Adrenal gland (tissue), 12 donors: ENCODE results near the gene P4HTM. TPM values are rescaled to one million over a fixed set of nuclear protein-coding genes. Genes with fewer than 3 reads are reported as not detected.

Experiments used
- DNase-seq, 7 donors: peaks; one replicate each; pipeline ENCODE4 v3.0.0-alpha.2; 2019 to 2020
- H3K27ac ChIP-seq, 5 donors: fragments of 200-600 bp; sonication (generic) in 4 of 5; 1 replicate in 3 of 5; 2 replicates in 2 of 5; pipeline versions ENCODE4 v1.5.1 to v1.8.0; 2016 to 2020; ENCODE audit warnings: mild to moderate bottlenecking in 1 of 5
- H3K27me3 ChIP-seq: fragments of 200-600 bp; 2 replicates; pipeline ENCODE4 v1.8.0; 2021
- H3K36me3 ChIP-seq, 2 donors: fragments of 200-600 bp; replicated peaks in 1 of 2; 1 replicate in 1 of 2; 2 replicates in 1 of 2; pipeline versions ENCODE4 v1.5.1 to v1.8.0; 2018 to 2022
- H3K4me1 ChIP-seq, 2 donors: fragments of 200-600 bp; replicated peaks in 1 of 2; 1 replicate in 1 of 2; 2 replicates in 1 of 2; pipeline versions ENCODE4 v1.5.1 to v1.8.0; 2018 to 2021
- H3K4me3 ChIP-seq, 4 donors: fragments of 200-600 bp; sonication (generic) in 3 of 4; one replicate each; pipeline ENCODE4 v1.5.1; 2016 to 2018
- H3K9me3 ChIP-seq, 3 donors: fragments of 200-600 bp; sonication (generic) in 1 of 3; replicated peaks in 1 of 3; 1 replicate in 2 of 3; 2 replicates in 1 of 3; pipeline versions ENCODE4 v1.5.1 to v1.8.0; 2016 to 2021
- CTCF ChIP-seq, 6 experiments: fragments of 450-650 bp in 4 of 6; fragments of 200-600 bp in 2 of 6; sonication (generic) in 1 of 6; IDR thresholded peaks; 1 replicate in 5 of 6; 2 replicates in 1 of 6; pipeline versions ENCODE4 v1.5.1 to v1.8.0; 2016 to 2021; ENCODE audit warnings: antibody characterized with exemption in 6 of 6, mild to moderate bottlenecking in 2 of 6, moderate library complexity in 1 of 6
- POLR2A ChIP-seq, 2 donors: fragments of 450-650 bp; IDR thresholded peaks; one replicate each; pipeline ENCODE4 v1.6.1; 2017; ENCODE audit warnings: antibody characterized with exemption in 2 of 2, mild to moderate bottlenecking in 2 of 2, moderate library complexity in 1 of 2
- WGBS, 4 donors: extraction: QIAGEN DNeasy Blood & Tissue Kit in 2 of 4; methylation state at CpG; one replicate each; pipeline versions ENCODE4 v1.1.5 to v1.1.7; 2013 to 2017; 5-methylcytosine and 5-hydroxymethylcytosine counted together
- intact Hi-C, 2 donors: fragments of 100-400 bp; cut with DNase I; formaldehyde crosslinking; loops; one replicate each; pipeline versions ENCODE4 v1.14.1 to v1.15.0; 2022 to 2023
- polyA plus RNA-seq, 3 donors: library from polyadenylated mRNA; stranded (reverse); fragments of 200-250 nt in 2 of 3; fragments of 350-450 nt in 1 of 3; fragmentation: Illumina TruSeq in 1 of 3; extraction: RNeasy Lipid Tissue Mini Kit (QIAGEN cat#74804) in 1 of 3; gene quantifications; one replicate each; pipeline ENCODE4 v1.2.3, GENCODE V29; 2013 to 2014
- total RNA-seq, 9 donors: library from RNA; depleted of rRNA in 4 of 9; stranded (reverse); fragments of >200 nt in 4 of 9; fragments of 120-200 nt in 1 of 9; fragmentation: NEBNext Ultra II Directional in 1 of 9; extraction: Animal tissue kit (Norgen Biotek cat#: 25700) in 1 of 9; gene quantifications; one replicate each; pipeline versions ENCODE4 v1.1.0 to v1.2.4, GENCODE V29; 2013 to 2023
- donor health status: healthy with polysubstance abuse.
- donor health status: Bipolar disorder and iron deficiency.
- donor health status: DM: yes; HTN: yes; CAD: no.
- donor health status: DM: no; HTN: no; CAD: no.
- donor health status: DM: no; HTN: no; CAD: no.
- donor health status: DM: yes; HTN: yes; CAD: no.

P4HTM gene
- total and polyA plus RNA-seq, 12 donors: 26.6 to 174 (median 102) TPM

GRCh38 chr3:49020330-49021212, 30.5 kb downstream of the P4HTM start:
- peaks cover 22 to 44% of the 10 kb centered on the region in 2 donors for H3K4me1 ChIP-seq
- 3 to 13% (median 4%) methylated on average over 15 to 51 of the region's 51 CpGs for WGBS, 4 donors
- peaks cover 0 to 39% of the 10 kb centered on the region in 2 donors for H3K36me3 ChIP-seq
- H3K27ac ChIP-seq: peak overlapping the region; percentile 98 to 100 (median 99)
- H3K27me3 ChIP-seq: no peaks in the 10 kb centered on the region
- TF ChIP-seq POLR2A (IDR thresholded peaks at IDR 0.05) (no peak), CTCF (IDR thresholded peaks at IDR 0.05) (no peak)
- H3K4me3 ChIP-seq: peak overlapping the region; percentile 31 to 91 (median 66)
- intact Hi-C loops: loop anchor here in 1 of 2 donors (10.0 kb wide), 1 partner anchor 1024 kb away; no protein-coding TSS in a partner anchor
- no peaks in the 10 kb centered on the region for H3K9me3 ChIP-seq
- peak; percentile 54 to 80 (median 72) for DNase-seq

- Histone ChIP-seq H3K27me3 (no peaks in the 10 kb centered on the region), H3K36me3 (peaks cover 0 to 39% of the 10 kb centered on the region in 2 donors), H3K9me3 (no peaks in the 10 kb centered on the region), H3K27ac (peak overlapping the region; percentile 98 to 100 (median 99)), H3K4me1 (peaks cover 22 to 44% of the 10 kb centered on the region in 2 donors), H3K4me3 (peak overlapping the region; percentile 54 to 91 (median 66))
- intact Hi-C loops: loop anchor here in 1 of 2 donors (10.0 kb wide), 1 partner anchor 1023 kb away; no protein-coding TSS in a partner anchor
- DNase-seq: peak; percentile 99 to 100 (median 100)
- 0% methylated on average over 3 to 60 of the region's 60 CpGs; no CpG with 5 or more reads in 1 of the 4 donors for WGBS, 4 donors
- TF ChIP-seq CTCF (IDR thresholded peaks at IDR 0.05) (no peak), POLR2A (IDR thresholded peaks at IDR 0.05) (peak; percentile 98 to 99)
These were observed 31.3 kb downstream of the P4HTM start for GRCh38 chr3:49021213-49021812.

DNA sequence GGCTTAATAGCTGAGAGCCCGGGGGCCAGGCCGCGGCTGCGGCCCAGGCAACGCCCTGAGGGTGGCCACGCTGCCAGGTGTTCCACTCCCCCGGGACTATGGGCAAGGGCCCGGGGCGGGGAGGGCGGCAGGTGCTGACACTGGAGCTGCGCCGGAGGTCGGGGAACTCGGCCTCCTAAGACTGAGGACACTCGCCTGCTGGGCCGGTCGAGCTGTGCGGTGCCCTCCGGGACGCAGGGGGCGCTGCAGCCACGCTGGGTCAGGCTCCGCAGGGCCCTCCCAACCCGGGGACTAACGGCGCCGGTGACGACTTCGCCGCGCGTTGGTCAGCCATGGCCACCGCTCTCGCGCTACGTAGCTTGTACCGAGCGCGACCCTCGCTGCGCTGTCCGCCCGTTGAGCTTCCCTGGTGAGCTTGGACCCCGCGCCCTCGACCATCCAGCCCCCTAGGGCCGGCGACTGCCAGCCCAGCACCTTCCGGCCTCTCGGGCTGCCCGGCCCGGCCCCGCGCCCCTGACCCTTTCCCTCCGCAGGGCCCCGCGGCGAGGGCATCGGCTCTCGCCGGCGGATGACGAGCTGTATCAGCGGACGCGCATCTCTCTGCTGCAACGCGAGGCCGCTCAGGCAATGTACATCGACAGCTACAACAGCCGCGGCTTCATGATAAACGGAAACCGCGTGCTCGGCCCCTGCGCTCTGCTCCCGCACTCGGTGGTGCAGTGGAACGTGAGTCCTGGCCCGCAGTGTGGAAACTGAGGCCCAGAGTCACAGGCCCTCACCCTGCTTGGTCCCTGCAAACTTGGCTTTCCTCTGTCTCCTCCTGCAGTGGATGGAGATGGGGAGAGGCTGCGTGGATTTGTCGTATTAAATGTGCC, 32.0 kb downstream of the P4HTM start, which contains the start of gene NDUFAF3:
NDUFAF3 (plus strand) TSS at position 309 of the 875 bp plus-strand sequence; CDS start at position 333, 24 bp downstream.
- Histone ChIP-seq H3K27ac (peak within 1 kb of the TSS; percentile 98 to 100 (median 99)), H3K4me1 (peaks cover 22 to 44% of the 10 kb centered on the region in 2 donors), H3K4me3 (peak within 1 kb of the TSS; percentile 54 to 91 (median 66)), H3K27me3 (no peaks in the 10 kb centered on the region), H3K9me3 (no peaks in the 10 kb centered on the region), H3K36me3 (peaks cover 0 to 38% of the 10 kb centered on the region in 2 donors)
- intact Hi-C loops: loop anchor here in 1 of 2 donors (10.0 kb wide), 1 partner anchor 1023 kb away; no protein-coding TSS in a partner anchor
- WGBS, 4 donors: 0 to 1% (median 0%) methylated on average over 15 to 83 of the region's 83 CpGs
- peak; percentile 89 to 99 (median 96) for TF ChIP-seq CTCF (IDR thresholded peaks at IDR 0.05)
- TF ChIP-seq POLR2A (IDR thresholded peaks at IDR 0.05): peak; percentile 91 to 93
- DNase-seq: peak; percentile 93 to 97 (median 94)
